SK-MEL-5 (cell line): ENCODE results near the gene F5. TPM values are rescaled to one million over a fixed set of nuclear protein-coding genes. Genes with fewer than 3 reads are reported as not detected.
"Not testable (repeated sequence)": the region's sequence is repeated elsewhere in the genome, so short reads cannot be mapped to it uniquely, and the experiment has no call there.

ENCODE experiments used
- DNase-seq: peaks from one replicate; pipeline ENCODE4 v3.0.0-alpha.2; 2016; ENCODE audit warnings: low read depth, low spot score
- in situ Hi-C: cut with HindIII; loops from 2 replicates; pipeline ENCODE4 v1.10.0; 2016; ENCODE audit warnings: low sequenced_read_pairs, high pct_unique_total_duplicates, low pct_unique_long_range_greater_than_20kb
- total RNA-seq: library from RNA; depleted of rRNA; stranded (reverse); fragments of >200 nt; shearing (Covaris generic); gene quantifications from 2 replicates; pipeline ENCODE4 v1.2.3, GENCODE V29; 2014

Gene F5
- total RNA-seq, 1 experiment from 2014 or later = not detected

DNA sequence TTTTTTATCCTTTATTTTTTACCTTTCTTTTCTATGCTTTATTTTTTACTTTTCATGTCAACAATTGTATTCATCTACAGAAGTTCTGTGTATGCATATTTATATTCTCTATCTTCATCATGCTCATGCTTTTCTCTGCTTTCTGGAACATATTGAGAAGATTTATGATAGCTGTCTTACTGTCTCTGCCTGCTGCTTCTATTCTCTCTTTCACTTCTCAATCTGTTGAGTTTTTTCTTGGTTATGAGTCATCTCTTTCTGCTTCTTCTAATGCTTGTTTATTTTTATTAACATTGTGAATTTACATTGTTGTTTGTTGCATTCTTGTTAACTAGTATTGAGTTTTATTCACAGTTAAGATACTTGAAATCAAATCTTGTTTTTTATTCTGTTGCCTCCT lies 22.6 kb downstream of the F5 start:
- in situ Hi-C loops = no loop called here
- no peak for DNase-seq

DNA sequence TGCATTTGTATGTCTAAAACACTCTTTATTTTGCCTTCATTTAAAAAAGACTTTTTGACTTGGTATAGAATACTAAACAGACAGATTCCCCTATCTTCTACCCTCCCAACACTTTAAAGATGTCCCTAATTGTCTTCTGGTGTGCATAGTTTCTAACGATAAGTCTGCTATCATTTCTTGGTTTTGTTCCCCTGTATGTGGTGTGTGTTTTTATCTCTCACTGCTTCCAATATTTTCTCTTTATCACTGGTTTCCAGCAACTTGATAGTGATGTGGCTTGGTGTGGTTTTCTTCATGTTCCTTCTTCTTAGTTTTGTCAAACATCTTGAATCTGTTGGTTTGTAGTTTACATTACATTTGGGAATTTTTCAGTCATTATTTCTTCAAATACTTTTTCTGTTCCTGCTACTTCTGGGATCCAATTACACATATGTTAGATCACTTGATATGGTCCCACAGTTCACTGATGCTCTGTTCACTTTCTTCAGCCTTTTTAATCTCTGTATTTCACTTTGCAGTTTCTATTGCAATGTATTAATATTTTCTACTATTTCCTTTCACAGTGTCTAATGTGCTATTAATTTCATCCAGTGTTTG lies 23.2 kb downstream of the F5 start:
- in situ Hi-C loops = no loop called here
- DNase-seq = no peak

DNA sequence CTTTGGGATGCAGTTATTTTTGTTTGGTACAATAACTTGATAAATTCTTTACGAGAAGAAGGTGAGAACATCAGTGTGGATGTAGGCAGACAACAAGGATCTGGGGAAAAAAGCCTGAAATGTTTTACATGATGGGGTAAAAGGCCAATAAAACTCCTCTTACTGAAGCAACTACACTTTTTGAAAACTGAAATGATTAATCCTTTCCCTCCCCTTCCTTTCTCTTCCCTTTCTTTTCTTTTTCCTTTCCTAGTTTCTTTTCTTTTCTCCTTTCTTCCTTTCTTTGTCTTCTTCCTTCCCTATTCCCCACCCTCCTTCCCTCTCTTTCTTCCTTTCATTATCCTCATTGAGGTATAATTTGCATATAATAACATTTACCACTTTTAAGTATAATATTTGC lies 24.6 kb downstream of the F5 start:
- in situ Hi-C loops = no loop called here
- no peak for DNase-seq

DNA sequence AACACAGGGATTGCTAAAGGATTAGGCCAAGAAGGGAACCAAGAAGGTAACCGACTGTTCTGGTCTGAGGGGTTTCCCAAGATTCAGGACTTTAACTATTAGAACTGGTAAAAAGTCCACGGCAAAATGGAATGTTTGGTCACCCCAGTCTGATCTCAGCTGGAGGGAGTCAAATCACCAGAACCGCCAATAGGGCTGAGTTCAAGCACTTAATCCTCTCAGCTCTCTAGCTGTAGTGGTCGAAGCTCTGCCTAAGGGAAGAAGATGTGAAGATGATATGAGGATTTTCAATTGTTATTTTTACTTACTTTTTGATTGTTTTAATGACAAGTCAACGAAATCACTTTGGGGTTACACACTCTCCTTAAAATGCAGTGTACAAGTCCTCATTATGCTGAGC lies 29.1 kb downstream of the F5 start:
- in situ Hi-C loops = no loop called here
- no peak for DNase-seq

DNA sequence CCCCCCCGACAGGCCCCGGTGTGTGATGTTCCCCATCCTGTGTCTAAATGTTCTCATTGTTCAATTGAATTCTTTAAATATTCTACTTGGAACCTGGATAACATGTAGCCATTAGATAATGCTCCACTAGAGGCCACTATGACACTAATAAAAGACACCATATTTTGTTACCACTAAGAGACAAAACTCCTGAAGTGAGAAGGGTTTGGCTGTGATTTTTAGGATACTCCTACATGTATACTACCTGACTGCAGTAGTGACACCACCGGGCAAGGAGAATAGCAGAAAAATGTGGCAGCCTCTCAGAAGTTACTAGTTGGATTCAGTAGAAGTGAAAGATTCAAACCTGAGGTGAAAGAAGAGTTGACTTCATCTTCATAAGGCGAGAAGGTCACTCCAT lies 36.0 kb downstream of the F5 start:
- in situ Hi-C loops = no loop called here
- DNase-seq = peak; percentile 81

DNA sequence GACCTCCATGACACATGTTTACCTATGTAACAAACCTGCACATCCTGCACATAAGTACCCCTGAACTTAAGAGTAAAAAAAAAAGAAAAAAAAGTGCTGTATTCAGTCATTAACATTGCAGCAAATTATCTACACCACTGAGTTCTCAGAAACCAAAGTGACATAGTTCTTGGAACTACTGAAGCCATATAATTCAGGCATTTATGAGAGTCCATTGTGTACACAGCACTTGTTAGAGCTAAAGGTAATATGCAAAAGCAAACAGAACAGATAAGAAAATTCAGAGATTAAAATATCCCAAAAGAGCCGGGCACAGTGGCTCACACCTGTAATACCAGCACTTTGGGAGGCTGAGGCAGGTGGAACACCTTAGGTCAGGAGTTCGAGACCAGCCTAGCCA lies 38.0 kb downstream of the F5 start:
- DNase-seq = no peak
- in situ Hi-C loops = no loop called here

DNA sequence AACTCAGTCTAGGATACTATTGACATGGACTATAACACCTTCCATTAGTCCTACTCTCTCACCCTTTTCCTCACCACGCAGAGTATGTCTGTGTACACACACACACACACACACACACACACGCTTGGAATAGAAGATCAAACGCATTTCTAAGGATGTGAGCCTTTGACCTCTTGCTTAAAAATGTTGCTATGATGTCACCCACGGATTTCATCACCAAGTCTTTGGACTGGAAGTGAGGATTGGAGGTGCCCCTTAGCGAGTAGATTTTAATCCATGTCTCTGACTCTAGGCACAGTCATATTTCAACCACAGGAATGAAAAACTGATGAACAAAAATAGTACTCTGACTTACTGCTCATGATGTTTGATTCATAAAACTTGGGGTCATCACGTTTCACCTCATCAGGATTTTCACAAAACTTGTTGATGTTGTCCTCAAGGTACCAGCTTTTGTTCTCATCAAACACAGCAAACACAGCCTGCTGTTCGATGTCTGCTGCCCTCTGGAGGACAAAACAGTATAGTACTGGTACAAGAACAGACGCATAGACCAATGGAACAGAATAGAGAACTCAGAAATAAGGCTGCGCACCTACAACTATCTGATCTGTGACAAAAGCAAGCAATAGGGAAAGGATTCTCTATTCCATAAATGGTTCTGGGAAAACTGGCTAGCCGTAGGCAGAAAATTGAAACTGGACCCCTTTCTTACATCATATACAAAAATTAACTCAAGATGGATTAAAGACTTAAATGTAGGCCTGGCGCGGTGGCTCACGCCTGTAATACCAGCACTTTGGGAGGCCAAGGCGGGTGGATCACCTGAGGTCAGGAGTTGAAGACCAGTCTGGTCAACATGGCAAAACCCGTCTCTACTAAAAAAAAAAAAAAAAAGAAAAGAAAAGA lies 39.9 kb downstream of the F5 start:
- peak; percentile 84 for DNase-seq
- in situ Hi-C loops = no loop called here

DNA sequence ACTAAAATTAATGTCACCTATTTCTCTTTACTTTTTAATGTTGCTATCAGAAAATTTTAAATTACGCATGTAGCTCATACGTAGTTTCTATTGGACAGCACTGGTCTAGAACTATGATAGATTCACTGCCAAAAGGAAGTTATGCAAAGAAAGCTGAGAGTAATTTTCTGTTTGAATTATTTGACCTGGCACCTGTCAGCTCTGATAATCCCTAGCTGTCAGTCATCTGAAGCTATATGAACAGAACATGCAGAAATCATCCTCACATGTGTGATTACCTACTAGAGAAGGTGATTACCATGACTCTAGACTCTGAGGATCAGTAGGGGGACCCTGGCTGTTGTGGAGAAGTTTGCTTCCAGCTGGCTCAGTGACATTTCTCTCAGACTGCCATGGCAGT lies 40.8 kb downstream of the F5 start:
- in situ Hi-C loops = no loop called here

DNA sequence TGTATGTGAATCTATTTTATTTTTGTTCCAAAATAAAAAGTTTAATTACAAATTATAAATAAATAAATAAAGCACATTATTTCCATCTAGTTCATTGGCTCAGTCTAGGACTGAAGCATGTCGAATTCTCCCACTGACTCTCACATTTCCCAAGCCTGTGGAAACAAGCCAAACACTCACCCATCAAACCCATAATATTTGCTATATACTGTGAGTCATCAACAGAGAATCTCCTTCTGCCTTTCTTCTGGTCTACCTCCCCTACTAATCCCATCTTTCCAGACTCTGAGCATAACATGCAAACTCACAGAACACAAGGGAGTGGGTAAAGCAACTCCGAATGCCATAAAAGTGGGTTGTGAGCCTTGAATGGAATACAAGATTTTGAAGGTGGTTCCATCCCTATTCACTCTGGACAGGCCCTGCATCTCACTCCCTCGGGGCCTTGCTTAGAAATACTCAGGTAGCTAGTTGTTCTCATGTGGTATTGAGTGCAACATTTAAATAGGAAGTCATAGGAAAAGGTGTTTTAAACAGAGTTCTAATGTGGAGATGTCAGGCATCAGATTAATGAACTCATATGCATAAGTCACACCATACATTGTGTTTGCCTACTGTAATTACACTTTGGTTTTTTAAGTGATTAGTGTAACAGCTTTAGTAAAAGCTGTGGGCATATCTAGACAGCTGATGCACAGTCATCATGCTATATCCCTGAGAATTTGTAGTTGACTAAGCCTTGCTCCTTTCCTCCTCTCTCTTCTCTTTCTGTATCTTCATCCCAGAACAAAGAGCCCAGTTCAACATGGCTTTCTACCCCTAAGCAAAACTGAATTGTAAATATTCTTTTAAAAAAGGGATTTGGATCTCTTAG lies 47.0 kb downstream of the F5 start:
- in situ Hi-C loops = no loop called here
- no peak for DNase-seq

More for the DNA sequence above, 40.8 kb downstream of the F5 start:
- no peak for DNase-seq

DNA sequence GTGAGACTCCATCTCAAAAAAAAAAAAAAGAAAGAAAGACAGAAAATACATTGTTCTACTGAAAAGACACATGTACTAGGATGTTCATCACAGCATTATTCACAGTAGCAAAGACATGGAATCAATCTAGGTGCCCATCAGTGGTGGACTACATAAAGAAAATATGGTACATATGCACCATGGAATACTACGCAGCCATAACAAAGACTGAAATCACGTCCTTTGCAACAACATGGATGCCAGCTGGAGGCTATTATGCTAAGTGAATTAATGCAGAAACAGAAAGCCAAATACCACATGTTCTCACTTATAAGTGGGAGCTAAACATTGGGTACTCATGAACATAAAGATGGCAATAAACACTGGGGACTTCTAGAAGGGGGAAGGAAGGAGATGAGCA lies 51.6 kb downstream of the F5 start:
- in situ Hi-C loops = no loop called here
- no peak for DNase-seq

DNA sequence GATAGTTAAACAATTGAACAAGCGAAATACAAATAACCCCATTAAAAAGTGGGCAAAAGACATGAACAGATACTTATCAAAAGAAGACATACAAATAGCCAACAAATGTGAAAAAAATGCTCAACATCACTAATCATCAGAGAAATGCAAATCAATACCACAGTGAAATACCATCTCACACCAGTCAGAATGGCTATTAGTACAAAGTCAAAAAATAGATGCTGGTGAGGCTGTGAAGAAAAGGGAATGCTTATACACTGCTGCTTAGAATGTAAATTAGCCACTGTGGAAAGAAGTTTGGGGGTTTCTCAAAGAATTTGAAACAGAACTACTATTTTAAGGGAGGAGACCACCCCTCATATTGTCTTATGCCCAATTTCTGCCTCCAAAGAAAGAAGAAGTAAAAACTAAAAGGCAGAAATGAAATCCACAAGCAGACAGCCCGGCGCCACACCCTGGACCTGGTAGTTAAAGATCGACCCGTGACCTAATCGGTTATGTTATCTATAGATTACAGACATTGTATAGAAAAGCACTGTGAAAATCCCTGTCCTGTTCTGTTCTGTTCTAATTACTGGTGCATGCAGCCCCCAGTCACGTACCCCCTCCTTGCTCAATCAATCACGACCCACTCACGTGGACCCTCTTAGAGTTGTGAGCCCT lies 52.6 kb downstream of the F5 start:
- in situ Hi-C loops, DNase-seq: not testable (repeated sequence)

DNA sequence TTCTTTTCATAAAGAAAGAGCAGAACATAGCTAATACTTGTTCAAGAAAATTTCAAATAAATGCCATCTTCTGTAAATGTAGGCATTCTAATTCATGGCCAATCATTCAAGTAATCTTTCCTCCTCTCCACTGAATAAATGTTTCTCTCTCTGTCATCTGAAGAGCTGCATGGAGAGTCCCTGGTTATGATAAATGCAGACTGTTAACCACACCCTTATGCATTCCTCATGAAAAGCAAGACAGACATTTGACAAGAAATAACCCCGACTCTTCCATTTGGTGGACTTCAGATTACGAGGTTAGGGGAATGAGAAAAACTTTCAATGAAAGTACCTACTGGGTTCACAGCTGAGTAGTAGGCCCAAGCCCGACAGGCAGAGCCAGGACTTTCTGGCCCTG lies 55.8 kb downstream of the F5 start:
- in situ Hi-C loops = no loop called here
- DNase-seq = no peak

DNA sequence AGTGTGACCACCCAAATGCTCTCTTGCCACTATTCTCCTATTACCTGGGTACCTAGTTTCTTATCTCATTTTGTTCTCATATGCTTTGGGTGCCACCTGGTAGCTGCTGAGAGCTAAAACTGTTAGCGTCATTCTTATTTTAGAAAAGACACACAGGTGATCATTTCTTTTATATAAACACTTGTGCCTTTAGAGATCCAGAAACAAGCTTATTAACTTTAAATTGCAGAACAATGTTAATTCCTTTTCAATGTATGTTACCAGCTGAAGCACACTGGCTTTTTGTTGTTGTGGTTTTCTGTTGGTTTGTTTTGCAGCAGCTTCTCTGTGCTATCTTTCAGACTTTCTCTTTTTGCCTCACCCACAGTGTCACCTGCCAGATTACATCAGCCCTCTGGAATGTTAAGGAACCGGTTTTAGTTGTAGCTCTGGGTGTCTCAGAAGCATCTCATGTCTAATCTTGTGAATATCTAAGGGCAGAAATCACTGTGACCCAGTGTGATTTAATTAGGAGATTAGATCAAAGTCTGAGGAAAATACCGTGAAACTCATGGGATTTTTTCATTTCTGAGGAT lies 57.1 kb downstream of the F5 start:
- in situ Hi-C loops = no loop called here
- peak; percentile 49 for DNase-seq

DNA sequence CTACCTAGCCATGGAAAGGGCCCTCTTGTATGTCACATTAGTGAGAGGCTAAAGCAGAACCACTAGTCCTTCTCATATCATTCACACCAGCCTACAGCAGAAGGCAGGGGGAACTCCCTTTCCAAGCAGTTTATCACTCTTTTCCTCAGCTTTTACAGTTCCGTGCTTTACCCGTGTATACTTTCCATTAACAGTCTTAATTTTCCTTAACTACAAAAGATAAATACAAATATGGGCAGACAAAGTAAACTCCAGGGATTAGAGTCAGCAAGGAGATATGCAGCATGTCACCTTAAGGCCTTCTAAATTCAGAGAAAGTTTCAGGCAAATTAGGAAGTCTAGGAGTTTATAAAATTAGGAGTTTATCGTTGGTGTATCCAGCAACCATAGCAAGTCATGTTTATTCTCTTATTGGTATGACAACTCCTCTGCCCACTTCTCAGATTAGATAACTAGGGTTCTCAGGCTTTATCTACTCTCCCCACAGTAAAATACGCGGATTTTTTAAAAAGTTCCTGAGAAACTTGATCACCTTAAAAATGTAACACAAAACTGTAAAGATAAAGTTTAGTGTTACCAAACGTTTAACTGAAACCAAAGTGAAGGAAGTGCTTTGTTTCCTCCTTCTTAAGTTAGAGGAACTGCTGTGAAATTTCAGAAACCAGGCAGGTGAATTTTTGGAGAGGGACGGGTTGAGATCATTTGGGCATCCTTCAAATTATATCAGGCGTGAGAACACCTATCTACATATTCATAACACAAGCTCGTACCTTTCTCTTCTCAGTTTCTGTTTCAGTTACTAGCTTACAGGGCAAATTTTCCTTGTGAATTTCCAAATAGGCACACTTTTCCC lies 57.8 kb downstream of the F5 start:
- in situ Hi-C loops = no loop called here
- no peak for DNase-seq

DNA sequence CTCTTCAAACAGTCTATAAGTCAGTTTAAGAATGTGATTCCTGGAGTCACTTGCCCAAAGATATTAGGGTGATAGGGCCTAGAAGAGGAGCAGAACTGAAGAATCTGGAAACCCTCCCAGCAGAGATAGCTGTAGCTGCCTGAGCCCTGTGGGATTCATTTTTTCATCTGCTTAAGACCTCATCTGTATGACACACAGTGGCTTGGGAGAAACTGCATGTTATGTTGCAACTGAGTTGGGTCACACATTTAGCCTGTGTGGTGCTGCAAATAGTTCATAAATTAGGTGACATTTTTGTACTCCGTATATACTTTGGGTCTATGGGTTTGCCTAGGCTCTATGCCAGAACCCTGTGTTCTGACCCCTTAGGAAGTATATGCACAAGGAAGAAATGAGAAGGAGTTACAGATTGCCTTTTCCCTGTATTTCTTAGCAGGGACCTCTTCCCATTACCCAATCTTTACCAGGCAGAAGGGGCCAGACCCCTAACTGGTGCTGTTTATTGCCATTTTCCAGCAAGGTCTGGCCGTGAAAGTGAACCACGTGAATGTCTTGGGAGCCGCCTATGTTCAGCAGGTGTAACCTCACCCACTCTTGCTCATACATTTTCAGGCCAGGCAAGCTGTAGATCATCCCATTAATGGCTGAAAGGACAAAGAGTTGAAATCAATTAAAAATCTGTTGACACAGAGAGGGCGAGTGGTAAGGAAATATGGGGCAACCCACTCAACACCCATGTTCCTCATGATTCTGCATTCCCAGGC lies 58.6 kb downstream of the F5 start:
- DNase-seq = no peak
- in situ Hi-C loops = no loop called here

DNA sequence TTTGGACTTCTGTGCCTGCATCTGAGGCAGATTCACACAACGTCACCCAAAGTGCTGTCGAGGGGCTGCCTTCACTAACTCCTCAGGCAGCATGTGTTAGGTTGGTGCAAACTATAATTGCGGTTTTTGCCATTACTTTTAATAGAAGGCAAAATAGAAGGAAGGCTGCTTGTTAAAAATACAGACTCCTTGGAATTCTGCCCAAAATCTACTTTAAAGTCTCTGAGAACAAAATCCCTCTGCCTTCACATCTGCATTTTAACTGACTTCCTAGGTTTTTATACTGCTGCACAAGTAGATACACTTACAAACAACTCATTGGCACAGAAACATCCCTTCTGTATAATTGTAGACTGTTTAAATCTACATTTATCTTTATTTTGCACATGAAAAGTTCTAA lies 59.3 kb downstream of the F5 start:
- in situ Hi-C loops = no loop called here
- no peak for DNase-seq
